Measurements from ENCODE around the gene COCH.

GRCh38 chr14:30838351-30838750 lies 36.0 kb upstream of the COCH start:
- TF ChIP-seq POLR2AphosphoS5 (IDR thresholded peaks at IDR 0.05) (no peak), EP300 (IDR thresholded peaks at IDR 0.05) (no peak)
